HepG2 (cell line): ENCODE results near the gene C1GALT1. TPM values are rescaled to one million over a fixed set of nuclear protein-coding genes. Genes with fewer than 3 reads are reported as not detected.

Source experiments
- CHCHD3 ChIP-seq: sonication (generic); formaldehyde crosslinking; IDR thresholded peaks from 2 replicates; pipeline ENCODE4 v1.8.0; 2022; ENCODE audit warnings: mild to moderate bottlenecking, missing genetic modification reagents, moderate library complexity
- HNRNPK ChIP-seq: fragments of 200-400 bp; formaldehyde crosslinking; IDR thresholded peaks from 2 replicates; pipeline ENCODE4 v1.6.1; 2018; ENCODE audit warnings: low read length, low read depth, moderate library complexity, mild to moderate bottlenecking; ENCODE audit not compliant: poor library complexity, severe bottlenecking
- KMT2A ChIP-seq: sonication (generic); formaldehyde crosslinking; IDR thresholded peaks from 2 replicates; pipeline ENCODE4 v1.4.0; 2020; ENCODE audit warnings: missing genetic modification reagents
- MED13 ChIP-seq: sonication (generic); formaldehyde crosslinking; IDR thresholded peaks from 2 replicates; pipeline ENCODE4 v1.5.0; 2020; ENCODE audit warnings: missing genetic modification reagents
- MTA3 ChIP-seq: sonication (generic); formaldehyde crosslinking; IDR thresholded peaks from 2 replicates; pipeline ENCODE4 v1.4.0; 2020; ENCODE audit warnings: missing genetic modification reagents
- NFRKB ChIP-seq: fragments of 450-650 bp; IDR thresholded peaks from 2 replicates; pipeline ENCODE4 v1.6.1; 2017
- PBX2 ChIP-seq: IDR thresholded peaks from 2 replicates; pipeline ENCODE4 v1.6.1; 2016; ENCODE audit warnings: control low read depth
- RARA ChIP-seq: IDR thresholded peaks from 2 replicates; pipeline ENCODE4 v1.6.1; 2016; ENCODE audit warnings: missing genetic modification reagents, missing compliant biosample characterization
- RFX3 ChIP-seq: IDR thresholded peaks from 2 replicates; pipeline ENCODE4 v1.6.1; 2016; ENCODE audit warnings: missing biosample characterization, missing genetic modification reagents
- SIX4 ChIP-seq: sonication (generic); formaldehyde crosslinking; IDR thresholded peaks from 2 replicates; pipeline ENCODE4 v1.4.0; 2020; ENCODE audit warnings: missing genetic modification reagents
- SNAPC2 ChIP-seq: sonication (generic); formaldehyde crosslinking; IDR thresholded peaks from 2 replicates; pipeline ENCODE4 v1.8.1; 2022; ENCODE audit warnings: mild to moderate bottlenecking, missing genetic modification reagents
- SP5 ChIP-seq: IDR thresholded peaks from 2 replicates; pipeline ENCODE4 v1.6.1; 2016; ENCODE audit warnings: low read depth, borderline replicate concordance
- TCF7 ChIP-seq: sonication (generic); IDR thresholded peaks from 2 replicates; pipeline ENCODE4 v1.6.1; 2016; ENCODE audit warnings: antibody characterized with exemption, low read depth
- TIGD3 ChIP-seq: sonication (generic); formaldehyde crosslinking; IDR thresholded peaks from 2 replicates; pipeline ENCODE4 v1.5.1; 2020; ENCODE audit warnings: mild to moderate bottlenecking, missing genetic modification reagents, borderline replicate concordance
- ZFP36L1 ChIP-seq: sonication (generic); formaldehyde crosslinking; IDR thresholded peaks from 2 replicates; pipeline ENCODE4 v1.8.0; 2022; ENCODE audit warnings: mild to moderate bottlenecking, missing genetic modification reagents, moderate library complexity
- ZFP41 ChIP-seq: sonication (generic); formaldehyde crosslinking; IDR thresholded peaks from 2 replicates; pipeline ENCODE4 v1.4.0; 2020; ENCODE audit warnings: mild to moderate bottlenecking, missing genetic modification reagents, borderline replicate concordance
- ZFP90 ChIP-seq: sonication (generic); formaldehyde crosslinking; IDR thresholded peaks from 2 replicates; pipeline ENCODE4 v1.8.0; 2022; ENCODE audit warnings: missing genetic modification reagents, mild to moderate bottlenecking, inconsistent platforms, borderline replicate concordance
- ZNF142 ChIP-seq: sonication (generic); formaldehyde crosslinking; IDR thresholded peaks from 2 replicates; pipeline ENCODE4 v1.4.0; 2020; ENCODE audit warnings: missing genetic modification reagents
- ZNF414 ChIP-seq: sonication (generic); formaldehyde crosslinking; IDR thresholded peaks from 2 replicates; pipeline ENCODE4 v1.5.0; 2020; ENCODE audit warnings: missing genetic modification reagents
- ZNF496 ChIP-seq: sonication (generic); formaldehyde crosslinking; IDR thresholded peaks from 2 replicates; pipeline ENCODE4 v1.8.1; 2023; ENCODE audit warnings: mild to moderate bottlenecking, moderate library complexity, missing genetic modification reagents; ENCODE audit not compliant: insufficient replicate concordance
- ZNF564 ChIP-seq: sonication (generic); formaldehyde crosslinking; IDR thresholded peaks from 2 replicates; pipeline ENCODE4 v1.8.1; 2023; ENCODE audit warnings: mild to moderate bottlenecking, missing genetic modification reagents
- ZSCAN29 ChIP-seq: sonication (generic); formaldehyde crosslinking; conservative IDR thresholded peaks from 2 replicates; pipeline ENCODE4 v1.4.0; 2020; ENCODE audit warnings: mild to moderate bottlenecking, missing genetic modification reagents
- ZZZ3 ChIP-seq: sonication (generic); formaldehyde crosslinking; IDR thresholded peaks from 2 replicates; pipeline ENCODE4 v1.4.0; 2020; ENCODE audit warnings: missing genetic modification reagents, mild to moderate bottlenecking, borderline replicate concordance
- polyA plus RNA-seq, 8 experiments: library from polyadenylated mRNA; depleted of rRNA in 3 of 8; stranded (reverse) in 7 of 8; unstranded in 1 of 8; fragments of >200 nt; fragmentation: Illumina TruSeq in 4 of 8; extraction: Trizol in 4 of 8; gene quantifications; 2 replicates each; pipeline versions ENCODE4 v1.2.1 to v1.2.3, GENCODE V29; 2011 to 2016; ENCODE audit warnings: low read depth in 4 of 8, missing spikeins in 1 of 8, mixed read lengths in 1 of 8; ENCODE audit not compliant: insufficient read depth in 1 of 8
- total RNA-seq, 5 experiments: library from RNA; depleted of rRNA; stranded (reverse); fragments of >200 nt; fragmentation: Illumina TruSeq; extraction: Trizol; gene quantifications; 2 replicates each; pipeline ENCODE4 v1.2.3, GENCODE V29; 2016; ENCODE audit warnings: low read depth in 1 of 5

Gene C1GALT1
- total and polyA plus RNA-seq, 2 of the 13 experiments (the other 11 are each of a cell fraction or from before 2014, with no cell fraction given) = 57.1 to 65.9 TPM

GRCh38 chr7:7148798-7149481 is 33.4 kb upstream of the C1GALT1 start (continued):
- TF ChIP-seq ZNF142 (no peak), MED13 (no peak), ZZZ3 (CRISPR knock-in tag) (no peak), RFX3 (no peak), ZNF564 (no peak), RARA (CRISPR knock-in tag) (peak; percentile 29; the same call in 1 of the 2 replicates), ZNF496 (CRISPR knock-in tag) (no peak), MTA3 (no peak), ZFP41 (CRISPR knock-in tag) (no peak), ZFP90 (no peak), ZNF414 (no peak), CHCHD3 (CRISPR knock-in tag) (no peak), SP5 (CRISPR knock-in tag) (0 out of 2 replicates have a peak, but pooled peaks have one; percentile 46), SIX4 (CRISPR knock-in tag) (no peak), TIGD3 (CRISPR knock-in tag) (no peak), SNAPC2 (CRISPR knock-in tag) (no peak), TCF7 (peak; percentile 23), ZFP36L1 (no peak), PBX2 (CRISPR knock-in tag) (no peak), KMT2A (CRISPR knock-in tag) (peak; percentile 37; the same call in 1 of the 2 replicates), HNRNPK (no peak), NFRKB (no peak), ZSCAN29 (CRISPR knock-in tag) (no peak)
